ENCODE measurements around the gene PAX8. TPM values are rescaled to one million over a fixed set of nuclear protein-coding genes. Genes with fewer than 3 reads are reported as not detected.
"Not testable (repeated sequence)": the region's sequence is repeated elsewhere in the genome, so short reads cannot be mapped to it uniquely, and the experiment has no call there.

The PAX8 gene
- total RNA-seq, 1 donor from 2014 or later: 0.07 TPM

GRCh38 chr2:113291191-113291590, 12.5 kb upstream of the PAX8 start:
- DNase-seq (ENCODE audit: low read depth, low spot score): no peak

DNA sequence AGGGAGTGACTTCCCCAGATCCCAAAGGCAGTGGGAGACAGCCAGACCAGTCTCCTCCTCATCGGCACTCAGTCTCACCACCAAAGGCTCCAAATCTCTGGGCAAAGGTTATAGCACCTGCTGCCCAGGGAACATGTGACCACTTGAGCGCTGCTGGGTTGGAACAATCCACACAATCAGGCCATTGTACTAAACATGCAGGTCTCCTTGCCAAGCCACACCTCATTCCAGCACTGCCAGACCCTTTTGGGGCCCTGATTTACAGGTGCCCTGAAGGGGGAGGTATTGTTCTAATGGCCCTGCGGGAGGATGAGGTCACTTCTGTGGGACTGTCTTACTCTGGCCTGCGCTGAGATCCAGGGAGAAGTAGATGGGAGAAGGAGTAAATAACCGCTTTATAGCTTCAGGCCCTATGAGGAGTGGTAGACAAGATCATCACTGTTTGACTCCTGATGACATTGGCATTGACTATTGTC, 10.0 kb upstream of the PAX8 start:
- not testable (repeated sequence) for DNase-seq (ENCODE audit: low read depth, low spot score)

DNA sequence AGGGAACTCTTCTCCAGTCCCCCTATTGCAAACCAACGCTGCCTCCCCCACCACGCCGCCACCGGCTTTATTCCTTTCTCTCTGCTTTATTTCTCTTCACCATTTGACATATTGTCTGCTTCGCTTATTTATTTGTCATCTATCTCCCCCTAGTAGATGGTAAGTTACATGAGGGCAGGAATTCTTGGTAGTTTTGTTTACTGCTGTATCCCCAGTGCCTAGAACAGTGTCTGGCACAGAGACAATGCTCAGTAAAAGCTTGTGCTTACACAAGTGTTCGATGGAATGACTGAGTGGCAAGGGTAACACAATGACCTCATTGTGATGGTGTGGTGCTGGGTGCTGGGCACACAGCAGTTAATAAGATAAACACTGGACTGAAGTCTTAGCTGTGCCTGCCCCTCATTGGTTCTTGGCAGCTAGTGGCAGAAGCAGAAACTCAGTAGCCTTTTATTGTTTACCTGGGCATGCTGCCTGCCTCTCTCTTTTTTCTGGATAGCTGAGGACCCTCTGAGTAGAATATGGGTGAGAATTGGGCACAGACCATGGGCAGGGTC, 9.5 kb upstream of the PAX8 start:
- DNase-seq (ENCODE audit: low read depth, low spot score): not testable (repeated sequence)

GRCh38 chr2:113285816-113286215, 7.1 kb upstream of the PAX8 start:
- no peak for DNase-seq (ENCODE audit: low read depth, low spot score)

GRCh38 chr2:113284999-113285398, 6.3 kb upstream of the PAX8 start:
- not testable (repeated sequence) for DNase-seq (ENCODE audit: low read depth, low spot score)

DNA sequence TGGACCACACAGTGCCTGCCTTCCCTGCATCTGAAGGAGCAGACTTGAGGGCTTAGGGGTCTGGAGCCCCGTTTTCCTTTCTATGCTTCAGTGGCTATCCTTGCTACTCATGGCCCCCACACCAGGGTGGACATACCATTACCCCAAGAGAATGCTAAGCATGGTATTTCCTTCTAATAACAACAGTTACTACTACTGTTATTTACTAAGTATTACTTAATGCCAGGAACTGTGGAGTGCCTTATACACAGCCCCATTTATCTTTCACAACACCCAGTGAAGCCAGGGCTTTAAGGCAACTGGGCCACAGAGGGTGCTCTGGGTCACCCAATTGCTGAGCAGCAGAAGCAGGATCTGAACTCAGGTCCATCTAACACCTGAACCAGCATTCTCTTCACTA, 5.8 kb upstream of the PAX8 start:
- no peak for DNase-seq (ENCODE audit: low read depth, low spot score)

DNA sequence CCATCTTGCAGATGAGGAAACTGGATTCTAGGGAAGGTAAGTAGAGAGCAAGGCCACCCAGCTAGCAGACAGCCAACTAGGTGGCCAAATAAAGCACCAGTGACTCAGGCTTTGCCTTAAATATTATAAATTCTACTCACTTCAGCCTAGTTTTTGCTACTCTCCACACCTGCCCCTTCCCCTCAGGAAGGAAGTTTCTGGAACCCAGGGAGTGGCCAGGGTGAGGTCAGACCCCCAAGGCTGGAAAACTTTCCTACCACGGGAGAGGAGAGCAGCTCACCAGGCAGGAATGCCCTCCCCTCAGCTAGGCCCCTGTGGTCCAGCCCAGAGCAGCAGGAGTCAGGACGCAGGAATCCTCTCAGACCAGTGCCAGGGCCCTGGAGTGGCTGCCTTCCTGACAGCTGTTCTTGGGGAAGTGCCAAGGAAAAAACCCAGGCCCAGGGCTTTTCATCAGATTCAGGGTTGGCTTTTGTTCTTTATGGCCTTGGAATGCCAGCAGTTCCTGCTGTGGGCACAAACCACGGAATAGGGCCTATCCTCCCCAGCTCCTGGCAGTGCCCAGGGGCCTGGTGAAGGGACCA, 5.1 kb upstream of the PAX8 start:
- peak; percentile 15 for DNase-seq (ENCODE audit: low read depth, low spot score)

GRCh38 chr2:113282747-113283533, 4.2 kb upstream of the PAX8 start:
- no peak for DNase-seq (ENCODE audit: low read depth, low spot score)

GRCh38 chr2:113281910-113282746, 3.4 kb upstream of the PAX8 start:
- no peak for DNase-seq (ENCODE audit: low read depth, low spot score)

GRCh38 chr2:113278073-113278741, 514 bp downstream of the PAX8 start:
- no peak for DNase-seq (ENCODE audit: low read depth, low spot score)

DNA sequence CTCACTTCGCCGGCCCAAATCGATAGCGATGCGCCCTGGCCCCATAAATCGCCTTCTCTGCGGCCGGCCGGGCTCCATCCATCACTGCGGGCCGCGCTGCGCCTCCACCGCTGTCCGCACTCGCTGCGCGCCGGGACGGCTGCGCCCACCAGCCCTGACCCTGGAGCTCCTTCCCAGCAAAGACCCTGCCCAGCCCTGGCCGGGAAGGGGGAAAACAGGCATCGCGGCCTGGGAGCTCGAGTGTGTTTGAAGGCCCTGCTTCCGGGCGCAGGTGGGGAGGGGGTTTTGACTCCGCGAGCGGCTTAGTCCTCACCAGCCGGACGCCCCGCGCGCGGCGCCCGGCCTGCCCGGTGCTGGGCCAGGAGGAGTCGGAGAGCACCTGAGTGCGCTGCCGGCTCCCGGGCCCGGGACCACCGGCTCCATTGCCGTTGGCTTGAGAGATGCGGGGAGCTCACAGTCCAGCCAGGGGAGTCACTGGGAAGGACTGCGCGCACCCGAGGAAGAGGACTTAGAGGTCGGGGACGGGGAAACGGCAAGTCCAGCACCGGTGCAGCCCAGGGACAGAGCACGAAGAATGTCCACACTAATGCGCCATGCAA, 1.1 kb downstream of the PAX8 start:
- no peak for DNase-seq (ENCODE audit: low read depth, low spot score)

DNA sequence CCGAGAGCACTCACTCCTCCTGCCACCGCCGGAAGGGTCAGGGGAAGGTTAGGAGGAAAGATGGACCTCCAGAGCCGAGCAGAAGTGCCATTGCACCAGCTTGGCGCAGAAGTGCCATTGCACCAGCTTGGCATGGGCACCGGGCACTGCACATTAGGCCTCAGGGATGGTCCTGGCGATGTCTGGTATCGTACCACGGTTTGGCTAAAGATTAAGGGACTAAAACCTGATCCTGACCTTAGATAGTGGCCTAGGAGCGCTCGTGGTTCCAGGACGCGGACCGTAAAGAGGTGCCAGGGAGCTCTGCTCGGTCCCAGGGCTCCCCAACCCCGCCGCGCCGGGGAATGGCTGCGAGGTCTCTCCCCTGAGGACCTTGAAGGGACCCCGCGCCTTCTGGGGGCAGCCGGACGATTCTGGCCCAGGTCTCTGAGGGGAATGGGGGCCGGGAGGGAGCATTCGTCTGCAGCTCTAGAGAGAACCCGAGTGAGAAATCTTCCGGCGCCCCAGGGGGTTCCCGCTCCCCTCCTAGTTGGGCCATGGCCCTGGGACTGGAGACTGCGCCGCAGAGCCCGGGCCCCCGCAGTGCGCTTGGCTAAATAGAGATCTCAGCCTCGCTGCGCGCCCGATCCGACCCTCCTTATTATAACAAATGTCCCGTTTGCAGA, 1.8 kb downstream of the PAX8 start:
- DNase-seq (ENCODE audit: low read depth, low spot score): no peak

DNA sequence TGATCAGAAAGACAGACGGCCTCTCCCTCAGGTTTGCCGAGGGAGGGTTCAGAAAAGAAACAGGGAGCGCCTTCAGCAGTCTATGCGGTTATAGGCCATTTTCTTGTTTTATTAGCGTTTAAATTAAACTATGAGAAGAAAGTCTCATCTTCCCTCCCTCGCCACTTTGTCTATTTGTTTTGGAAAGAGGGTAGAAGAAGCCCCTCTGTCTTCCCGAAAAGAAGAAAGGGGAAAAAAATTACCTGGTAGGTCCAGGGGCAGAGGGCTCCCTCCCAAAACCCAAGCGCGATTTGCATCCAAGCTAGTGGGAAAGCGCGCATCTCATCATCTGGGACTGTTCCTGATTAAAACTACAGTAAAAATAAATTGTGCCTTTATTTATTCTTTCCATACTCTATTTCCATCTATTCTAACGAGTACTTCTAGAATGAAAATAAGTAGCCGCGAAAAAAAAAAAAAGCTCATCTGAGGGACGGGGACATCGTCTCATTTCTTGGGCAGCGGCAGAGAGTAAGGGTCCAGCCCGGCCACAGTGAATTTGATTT, 2.4 kb downstream of the PAX8 start:
- DNase-seq (ENCODE audit: low read depth, low spot score): no peak

GRCh38 chr2:113275556-113276215, 3.0 kb downstream of the PAX8 start:
- no peak for DNase-seq (ENCODE audit: low read depth, low spot score)

DNA sequence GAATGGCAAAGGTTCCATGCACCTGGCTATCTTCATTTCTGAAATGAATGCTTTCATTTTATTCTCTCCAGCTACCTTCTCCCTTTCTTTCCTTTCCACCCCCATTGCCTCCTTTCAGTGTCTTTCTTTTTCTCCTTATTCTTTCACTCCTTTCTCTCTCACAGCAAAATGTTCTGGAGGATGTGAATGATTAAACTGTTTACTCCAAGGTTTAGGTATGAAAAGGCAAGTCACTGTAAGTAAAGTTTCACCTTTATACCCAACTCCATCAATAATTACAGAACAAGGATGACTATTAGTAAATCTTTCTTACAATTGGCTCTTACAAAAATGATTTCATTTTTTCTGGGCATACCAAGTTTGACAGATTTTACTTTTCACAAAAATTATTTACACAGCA, 4.3 kb downstream of the PAX8 start:
- DNase-seq (ENCODE audit: low read depth, low spot score): no peak

- DNase-seq (ENCODE audit: low read depth, low spot score): no peak
These were observed 4.7 kb downstream of the PAX8 start for GRCh38 chr2:113273981-113274380.

DNA sequence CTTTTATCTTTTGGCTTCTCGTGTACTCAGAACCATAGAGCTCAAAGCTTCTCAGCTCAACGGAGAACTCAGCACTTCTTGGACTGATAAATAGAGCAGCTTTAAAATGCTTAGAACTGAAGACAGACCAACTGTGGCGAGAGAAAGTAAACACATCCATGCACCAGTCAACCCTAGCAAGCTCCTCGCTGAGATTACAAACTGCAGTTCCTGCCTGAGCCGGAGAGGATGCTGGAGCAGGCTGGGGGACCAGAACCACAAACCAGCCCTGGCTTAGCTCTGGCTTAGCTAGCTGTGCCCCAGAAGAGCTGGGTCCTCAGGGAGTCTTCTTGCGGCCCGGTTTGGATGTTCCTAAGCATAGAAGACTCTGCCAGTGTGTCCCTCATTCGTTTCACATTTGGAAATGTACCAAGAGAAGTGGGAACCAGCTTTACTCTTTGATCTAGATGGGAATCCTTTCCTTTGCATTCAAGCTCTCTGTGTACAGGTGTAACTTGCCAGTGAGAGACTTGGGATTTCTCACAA, 5.6 kb downstream of the PAX8 start:
- no peak for DNase-seq (ENCODE audit: low read depth, low spot score)

GRCh38 chr2:113272477-113272876, 6.2 kb downstream of the PAX8 start:
- no peak for DNase-seq (ENCODE audit: low read depth, low spot score)

Measured in pulmonary artery endothelial cell (primary cell).